Breast epithelium (tissue), 3 donors: ENCODE results near the gene KRT6B.

Experiments
- CTCF ChIP-seq, 3 donors: fragments of 450-650 bp; IDR thresholded peaks; one replicate each; pipeline ENCODE4 v1.5.1; 2016 to 2017; ENCODE audit warnings: antibody characterized with exemption in 3 of 3, mild to moderate bottlenecking in 3 of 3, moderate library complexity in 3 of 3
- POLR2A ChIP-seq: fragments of 450-650 bp; IDR thresholded peaks from one replicate; pipeline ENCODE4 v1.6.1; 2016; ENCODE audit warnings: antibody characterized with exemption, mild to moderate bottlenecking, moderate library complexity
- POLR2AphosphoS5 ChIP-seq, 3 donors: sonication (generic); formaldehyde crosslinking; IDR thresholded peaks; one replicate each; pipeline ENCODE4 v1.6.1; 2017; ENCODE audit warnings: antibody characterized with exemption in 3 of 3

- TF ChIP-seq POLR2A = no peak
- no peak for TF ChIP-seq CTCF (IDR thresholded peaks at IDR 0.05)
- no peak for TF ChIP-seq POLR2AphosphoS5 (IDR thresholded peaks at IDR 0.05)
These were observed 28.9 kb downstream of the KRT6B start for GRCh38 chr12:52423035-52423434.
